Measurements from ENCODE around the gene PAK2. TPM values are rescaled to one million over a fixed set of nuclear protein-coding genes. Genes with fewer than 3 reads are reported as not detected.

PAK2 gene
- total and polyA plus RNA-seq, 9 of the 15 experiments (the other 6 are each of a cell fraction or from before 2014, with no cell fraction given) = 13.2 to 72.4 (median 35.7) TPM

DNA sequence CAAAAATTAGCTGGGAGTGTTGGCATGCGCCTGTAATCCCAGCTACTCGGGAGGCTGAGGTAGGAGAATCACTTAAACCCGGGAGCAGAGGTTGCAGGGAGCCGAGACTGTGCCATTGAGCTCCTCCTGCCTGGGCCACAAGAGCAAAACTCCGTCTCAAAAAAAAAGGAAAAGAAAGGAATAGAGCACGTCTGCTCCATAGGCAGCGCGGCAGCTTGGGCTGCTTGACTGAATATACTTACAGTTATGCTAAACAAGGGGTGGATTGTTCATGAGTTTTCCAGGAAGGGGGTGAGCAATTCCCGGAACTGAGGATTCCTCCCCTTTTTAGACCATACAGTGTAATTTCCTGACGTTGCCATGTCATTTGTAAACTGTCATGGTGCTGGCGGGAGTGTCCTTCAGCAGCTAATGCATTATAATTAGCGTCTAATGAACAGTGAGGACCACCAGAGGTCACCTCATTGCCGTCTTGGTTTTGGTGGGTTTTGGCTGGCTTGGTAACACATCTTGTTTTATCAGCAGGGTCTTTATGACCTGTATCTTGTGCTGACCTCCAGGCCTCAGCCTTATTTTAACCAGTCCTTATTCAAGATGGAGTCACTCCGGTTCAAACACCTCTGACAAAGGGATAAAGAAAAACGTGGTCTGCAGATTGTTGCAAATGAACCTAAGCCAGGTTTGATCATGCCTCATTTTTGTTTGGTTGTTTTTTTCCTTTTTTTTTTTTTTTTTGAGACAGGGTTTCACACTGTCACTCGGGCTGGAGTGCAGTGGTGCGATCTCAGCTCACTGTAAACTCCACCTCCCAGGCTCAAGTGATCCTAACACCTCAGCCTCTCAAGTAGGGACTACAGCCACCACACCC is 103.1 kb downstream of the PAK2 start (continued):
- TF ChIP-seq, protein P1, sequence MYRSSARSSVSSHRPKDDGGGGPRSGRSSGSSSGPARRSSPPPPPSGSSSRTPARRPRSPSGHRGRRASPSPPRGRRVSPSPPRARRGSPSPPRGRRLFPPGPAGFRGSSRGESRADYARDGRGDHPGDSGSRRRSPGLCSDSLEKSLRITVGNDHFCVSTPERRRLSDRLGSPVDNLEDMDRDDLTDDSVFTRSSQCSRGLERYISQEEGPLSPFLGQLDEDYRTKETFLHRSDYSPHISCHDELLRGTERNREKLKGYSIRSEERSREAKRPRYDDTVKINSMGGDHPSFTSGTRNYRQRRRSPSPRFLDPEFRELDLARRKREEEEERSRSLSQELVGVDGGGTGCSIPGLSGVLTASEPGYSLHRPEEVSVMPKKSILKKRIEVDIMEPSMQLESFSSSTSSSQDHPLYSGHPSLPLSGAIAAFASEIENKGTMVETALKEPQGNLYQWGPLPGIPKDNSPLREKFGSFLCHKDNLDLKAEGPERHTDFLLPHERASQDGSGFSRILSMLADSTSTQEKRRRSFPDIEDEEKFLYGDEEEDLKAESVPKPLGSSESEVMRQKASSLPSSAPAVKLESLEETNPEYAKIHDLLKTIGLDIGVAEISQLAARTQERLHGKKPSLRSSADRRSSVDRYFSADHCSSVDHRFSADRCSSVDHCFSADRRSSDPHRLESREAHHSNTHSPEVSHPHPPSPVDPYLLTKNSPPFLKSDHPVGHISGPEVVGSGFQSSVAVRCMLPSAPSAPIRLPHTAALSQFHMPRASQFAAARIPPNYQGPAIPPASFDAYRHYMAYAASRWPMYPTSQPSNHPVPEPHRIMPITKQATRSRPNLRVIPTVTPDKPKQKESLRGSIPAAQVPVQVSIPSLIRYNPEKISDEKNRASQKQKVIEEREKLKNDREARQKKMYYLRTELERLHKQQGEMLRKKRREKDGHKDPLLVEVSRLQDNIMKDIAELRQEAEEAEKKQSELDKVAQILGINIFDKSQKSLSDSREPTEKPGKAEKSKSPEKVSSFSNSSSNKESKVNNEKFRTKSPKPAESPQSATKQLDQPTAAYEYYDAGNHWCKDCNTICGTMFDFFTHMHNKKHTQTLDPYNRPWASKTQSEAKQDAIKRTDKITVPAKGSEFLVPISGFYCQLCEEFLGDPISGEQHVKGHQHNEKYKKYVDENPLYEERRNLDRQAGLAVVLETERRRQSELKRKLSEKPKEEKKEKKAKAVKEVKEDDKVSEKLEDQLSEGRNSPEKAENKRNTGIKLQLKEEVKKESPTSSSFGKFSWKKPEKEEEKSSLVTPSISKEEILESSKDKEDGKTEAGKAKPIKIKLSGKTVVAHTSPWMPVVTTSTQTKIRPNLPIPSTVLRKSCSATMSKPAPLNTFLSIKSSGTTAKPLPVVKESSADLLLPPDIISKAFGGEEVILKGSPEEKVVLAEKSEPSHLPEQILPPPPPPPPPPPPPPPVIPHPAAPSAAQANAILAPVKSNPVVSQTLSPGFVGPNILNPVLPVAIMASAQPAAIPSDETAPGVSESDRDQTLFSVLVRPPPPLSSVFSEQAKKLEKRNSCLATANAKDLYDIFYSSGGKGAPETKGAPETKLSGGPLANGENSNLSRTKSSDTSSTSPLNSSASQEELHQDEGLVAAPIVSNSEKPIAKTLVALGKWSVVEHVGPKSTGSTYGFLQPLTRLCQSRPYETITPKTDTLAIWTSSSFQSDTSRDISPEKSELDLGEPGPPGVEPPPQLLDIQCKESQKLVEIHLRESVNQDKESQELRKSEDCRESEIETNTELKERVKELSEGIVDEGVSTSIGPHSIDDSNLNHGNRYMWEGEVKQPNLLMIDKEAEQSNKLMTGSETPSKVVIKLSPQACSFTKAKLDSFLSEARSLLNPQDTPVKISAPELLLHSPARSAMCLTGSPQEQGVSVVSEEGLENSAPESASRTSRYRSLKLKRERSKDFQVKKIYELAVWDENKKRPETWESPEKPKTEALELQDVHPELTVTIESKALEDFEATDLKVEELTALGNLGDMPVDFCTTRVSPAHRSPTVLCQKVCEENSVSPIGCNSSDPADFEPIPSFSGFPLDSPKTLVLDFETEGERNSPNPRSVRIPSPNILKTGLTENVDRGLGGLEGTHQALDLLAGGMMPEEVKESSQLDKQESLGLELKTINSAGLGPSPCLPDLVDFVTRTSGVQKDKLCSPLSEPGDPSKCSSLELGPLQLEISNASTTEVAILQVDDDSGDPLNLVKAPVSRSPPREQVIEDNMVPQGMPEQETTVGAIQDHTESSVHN (IDR thresholded peaks at IDR 0.05; ENCODE audit: borderline replicate concordance in 1 of 2, low read depth in 1 of 2) = no peak
- TF ChIP-seq ZC3H8 (IDR thresholded peaks at IDR 0.05) = no peak
- no peak for TF ChIP-seq FOS (IDR thresholded peaks at IDR 0.05; ENCODE audit: extremely low read depth, insufficient read length)
- TF ChIP-seq BMI1 (IDR thresholded peaks at IDR 0.05; ENCODE audit: low read length) = no peak
- peak; percentile 98 for TF ChIP-seq ZNF695 (CRISPR knock-in tag; IDR thresholded peaks at IDR 0.05)
- TF ChIP-seq TAL1 (IDR thresholded peaks at IDR 0.05) = no peak
- TF ChIP-seq, protein P2, sequence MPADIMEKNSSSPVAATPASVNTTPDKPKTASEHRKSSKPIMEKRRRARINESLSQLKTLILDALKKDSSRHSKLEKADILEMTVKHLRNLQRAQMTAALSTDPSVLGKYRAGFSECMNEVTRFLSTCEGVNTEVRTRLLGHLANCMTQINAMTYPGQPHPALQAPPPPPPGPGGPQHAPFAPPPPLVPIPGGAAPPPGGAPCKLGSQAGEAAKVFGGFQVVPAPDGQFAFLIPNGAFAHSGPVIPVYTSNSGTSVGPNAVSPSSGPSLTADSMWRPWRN (IDR thresholded peaks at IDR 0.05; ENCODE audit: low read depth) = 0 out of 2 replicates have a peak, but pooled peaks have one; percentile 37
- TF ChIP-seq, protein P3, sequence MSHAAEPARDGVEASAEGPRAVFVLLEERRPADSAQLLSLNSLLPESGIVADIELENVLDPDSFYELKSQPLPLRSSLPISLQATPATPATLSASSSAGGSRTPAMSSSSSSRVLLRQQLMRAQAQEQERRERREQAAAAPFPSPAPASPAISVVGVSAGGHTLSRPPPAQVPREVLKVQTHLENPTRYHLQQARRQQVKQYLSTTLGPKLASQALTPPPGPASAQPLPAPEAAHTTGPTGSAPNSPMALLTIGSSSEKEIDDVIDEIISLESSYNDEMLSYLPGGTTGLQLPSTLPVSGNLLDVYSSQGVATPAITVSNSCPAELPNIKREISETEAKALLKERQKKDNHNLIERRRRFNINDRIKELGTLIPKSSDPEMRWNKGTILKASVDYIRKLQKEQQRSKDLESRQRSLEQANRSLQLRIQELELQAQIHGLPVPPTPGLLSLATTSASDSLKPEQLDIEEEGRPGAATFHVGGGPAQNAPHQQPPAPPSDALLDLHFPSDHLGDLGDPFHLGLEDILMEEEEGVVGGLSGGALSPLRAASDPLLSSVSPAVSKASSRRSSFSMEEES (CRISPR knock-in tag; IDR thresholded peaks at IDR 0.05) = peak; percentile 91
- TF ChIP-seq BCOR (IDR thresholded peaks at IDR 0.05) = peak; percentile 62; the same call in 1 of the 2 replicates
- TF ChIP-seq ZNF696 (CRISPR knock-in tag; conservative IDR thresholded peaks at IDR 0.05) = peak; percentile 94
- TF ChIP-seq KDM1A (IDR thresholded peaks at IDR 0.05) = 0 out of 4 replicates have a peak, but pooled peaks of 1 of the 2 experiments have one; percentile 7
- TF ChIP-seq HEY1 (CRISPR knock-in tag; IDR thresholded peaks at IDR 0.05; ENCODE audit: borderline replicate concordance) = peak; percentile 97
- no peak for TF ChIP-seq ZNF408 (CRISPR knock-in tag; IDR thresholded peaks at IDR 0.05; ENCODE audit: low read depth)
- peak; percentile 100 for TF ChIP-seq KLF6 (CRISPR knock-in tag; IDR thresholded peaks at IDR 0.05; ENCODE audit: borderline replicate concordance)
- TF ChIP-seq, protein P4, sequence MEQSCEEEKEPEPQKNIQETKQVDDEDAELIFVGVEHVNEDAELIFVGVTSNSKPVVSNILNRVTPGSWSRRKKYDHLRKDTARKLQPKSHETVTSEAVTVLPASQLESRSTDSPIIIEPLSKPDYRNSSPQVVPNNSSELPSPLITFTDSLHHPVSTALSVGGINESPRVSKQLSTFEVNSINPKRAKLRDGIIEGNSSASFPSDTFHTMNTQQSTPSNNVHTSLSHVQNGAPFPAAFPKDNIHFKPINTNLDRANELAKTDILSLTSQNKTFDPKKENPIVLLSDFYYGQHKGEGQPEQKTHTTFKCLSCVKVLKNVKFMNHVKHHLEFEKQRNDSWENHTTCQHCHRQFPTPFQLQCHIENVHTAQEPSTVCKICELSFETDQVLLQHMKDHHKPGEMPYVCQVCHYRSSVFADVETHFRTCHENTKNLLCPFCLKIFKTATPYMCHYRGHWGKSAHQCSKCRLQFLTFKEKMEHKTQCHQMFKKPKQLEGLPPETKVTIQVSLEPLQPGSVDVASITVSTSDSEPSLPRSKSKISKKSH (CRISPR knock-in tag; IDR thresholded peaks at IDR 0.05) = peak; percentile 98
- no peak for TF ChIP-seq MXI1 (IDR thresholded peaks at IDR 0.05; ENCODE audit: low read depth, low read length)
